Kidney (tissue), 14 donors: ENCODE data around the gene NMT2. TPM values are rescaled to one million over a fixed set of nuclear protein-coding genes. Genes with fewer than 3 reads are reported as not detected.

Experiments used
- DNase-seq, 5 donors: peaks; one replicate each; pipeline ENCODE4 v3.0.0-alpha.2; 2013 to 2020
- FAIRE-seq: peaks from 2 replicates; lab custom pipeline; 2012; peaks lifted over from hg19 to GRCh38; lab: Jason Lieb, UNC
- H3K27ac ChIP-seq, 2 donors: one replicate each; pipeline ENCODE4 v1.7.0; 2013; ENCODE audit warnings: low read depth in 2 of 2, low read length in 2 of 2, inconsistent platforms in 1 of 2
- H3K27me3 ChIP-seq: one replicate; pipeline ENCODE4 v1.7.1; 2013; ENCODE audit warnings: low read length, inconsistent platforms; ENCODE audit not compliant: control insufficient read depth, insufficient read depth
- H3K36me3 ChIP-seq, 3 donors: one replicate each; pipeline versions ENCODE4 v1.7.0 to v1.7.1; 2013; ENCODE audit warnings: low read length in 3 of 3, control low read depth in 1 of 3, inconsistent platforms in 1 of 3; ENCODE audit not compliant: insufficient read depth in 3 of 3, control insufficient read depth in 2 of 3
- H3K4me1 ChIP-seq, 3 donors: one replicate each; pipeline versions ENCODE4 v1.7.0 to v1.7.1; 2013; ENCODE audit warnings: low read length in 3 of 3, inconsistent platforms in 1 of 3, low read depth in 1 of 3; ENCODE audit not compliant: control insufficient read depth in 2 of 3, insufficient read depth in 2 of 3
- H3K4me3 ChIP-seq, 3 donors: one replicate each; pipeline versions ENCODE4 v1.7.0 to v1.8.1; 2013; ENCODE audit warnings: low read length in 3 of 3, control low read depth in 1 of 3, inconsistent platforms in 1 of 3
- H3K9ac ChIP-seq, 3 donors: one replicate each; pipeline versions ENCODE4 v1.7.0 to v1.7.1; 2013; ENCODE audit warnings: low read length in 3 of 3, control low read depth in 1 of 3, inconsistent platforms in 1 of 3
- H3K9me3 ChIP-seq, 3 donors: one replicate each; pipeline versions ENCODE4 v1.7.0 to v1.7.1; 2013; ENCODE audit warnings: low read length in 3 of 3, control low read depth in 1 of 3, inconsistent platforms in 1 of 3; ENCODE audit not compliant: control insufficient read depth in 2 of 3, insufficient read depth in 1 of 3
- CTCF ChIP-seq: IDR thresholded peaks from 3 replicates; pipeline ENCODE4 v1.5.1; 2012; ENCODE audit warnings: mild to moderate bottlenecking, moderate library complexity, borderline replicate concordance; ENCODE audit not compliant: insufficient read depth; ENCODE audit errors: extremely low read depth
- intact Hi-C: fragments of 100-400 bp; cut with DNase I; formaldehyde crosslinking; loops from one replicate; pipeline ENCODE4 v1.11.1; 2022
- polyA plus RNA-seq: library from polyadenylated mRNA; stranded (reverse); fragments of 350-450 nt; fragmentation: Illumina TruSeq; extraction: RNeasy Lipid Tissue Mini Kit (QIAGEN cat#74804); gene quantifications from one replicate; pipeline ENCODE4 v1.2.3, GENCODE V29; 2014; ENCODE audit warnings: low read depth, low replicate concordance; ENCODE audit not compliant: insufficient read depth
- total RNA-seq: library from RNA; stranded (reverse); fragmentation: NEBNext Ultra II Directional; extraction: Animal tissue kit (Norgen Biotek cat#: 25700); gene quantifications from one replicate; pipeline ENCODE4 v1.2.1, GENCODE V29; 2021
- donor health status: control.
- donor health status: control.
- donor health status: control.
- donor health status: control.
- donor health status: control.
- donor health status: DM: yes; HTN: yes; CAD: no.
- donor health status: Normal renal cell carcinoma (clear cell type).

NMT2 gene
- total and polyA plus RNA-seq, 2 donors from 2014 or later = 11.7 to 19.8 TPM

- H3K36me3 ChIP-seq = no peaks in the 10 kb centered on the region
- H3K4me3 ChIP-seq = no peak overlapping the region
- H3K9me3 ChIP-seq = no peaks in the 10 kb centered on the region
- H3K27ac ChIP-seq = no peak overlapping the region
- H3K27me3 ChIP-seq = no peaks in the 10 kb centered on the region
- intact Hi-C loops = no loop called here
- peaks cover 0 to 5% (median 4%) of the 10 kb centered on the region in 3 donors for H3K4me1 ChIP-seq
- FAIRE-seq (no peak), DNase-seq (no peak)
- TF ChIP-seq CTCF = no peak
- H3K9ac ChIP-seq = no peak overlapping the region
These were observed 5.2 kb downstream of the NMT2 start for GRCh38 chr10:15163253-15163828.

GRCh38 chr10:15158972-15159371 lies 9.5 kb downstream of the NMT2 start:
- Histone ChIP-seq H3K27ac (no peak overlapping the region), H3K4me3 (no peak overlapping the region), H3K9ac (no peak overlapping the region), H3K36me3 (no peaks in the 10 kb centered on the region), H3K4me1 (no peaks in the 10 kb centered on the region), H3K9me3 (no peaks in the 10 kb centered on the region), H3K27me3 (no peaks in the 10 kb centered on the region)
- DNase-seq = no peak
- TF ChIP-seq CTCF = no peak
- intact Hi-C loops = no loop called here
- FAIRE-seq = no peak

- FAIRE-seq (no peak), DNase-seq (no peak)
- Histone ChIP-seq H3K27me3 (no peaks in the 10 kb centered on the region), H3K9me3 (no peaks in the 10 kb centered on the region), H3K9ac (no peak overlapping the region), H3K4me3 (no peak overlapping the region), H3K4me1 (no peaks in the 10 kb centered on the region), H3K36me3 (no peaks in the 10 kb centered on the region), H3K27ac (no peak overlapping the region)
- intact Hi-C loops = no loop called here
- no peak for TF ChIP-seq CTCF
These were observed 10.0 kb downstream of the NMT2 start for GRCh38 chr10:15158448-15158847.
